ENCODE data around the gene IQGAP3.

- TF ChIP-seq CTCF (conservative IDR thresholded peaks at IDR 0.05; ENCODE audit: low read depth, low read length) (no peak), FOS (IDR thresholded peaks at IDR 0.05; ENCODE audit: low read depth, low read length) (no peak), POLR2A (IDR thresholded peaks at IDR 0.05; ENCODE audit: low read depth, low read length) (no peak), USF2 (IDR thresholded peaks at IDR 0.05; ENCODE audit: low read depth, low read length) (no peak), CEBPB (IDR thresholded peaks at IDR 0.05; ENCODE audit: low read depth, low read length) (no peak), SMC3 (IDR thresholded peaks at IDR 0.05; ENCODE audit: low read depth, low read length) (no peak), MAFK (IDR thresholded peaks at IDR 0.05; ENCODE audit: low read depth, low read length) (no peak), ELK1 (IDR thresholded peaks at IDR 0.05; ENCODE audit: borderline replicate concordance, low read depth, low read length) (no peak), MXI1 (IDR thresholded peaks at IDR 0.05; ENCODE audit: borderline replicate concordance, low read depth, low read length) (no peak), NFE2L2 (IDR thresholded peaks at IDR 0.05; ENCODE audit: low read depth, low read length) (no peak), RCOR1 (IDR thresholded peaks at IDR 0.05; ENCODE audit: insufficient replicate concordance, low read length) (no peak), RAD21 (IDR thresholded peaks at IDR 0.05; ENCODE audit: low read length) (no peak), MAZ (IDR thresholded peaks at IDR 0.05; ENCODE audit: borderline replicate concordance, low read depth, low read length) (no peak)
These were observed 18.4 kb downstream of the IQGAP3 start for GRCh38 chr1:156553860-156554485.
